GM12892 (cell line): Measurements from ENCODE around the gene TEPSIN.

Experiments used
- POLR2A ChIP-seq: IDR thresholded peaks from 2 replicates; pipeline ENCODE4 v1.6.1; 2011; ENCODE audit warnings: low read depth, low read length, control low read depth
- TAF1 ChIP-seq: IDR thresholded peaks from 2 replicates; pipeline ENCODE4 v1.6.1; 2011; ENCODE audit warnings: low read depth, mild to moderate bottlenecking, control low read depth, low read length, borderline replicate concordance

- no peak for TF ChIP-seq TAF1
- no peak for TF ChIP-seq POLR2A
Measured at GRCh38 chr17:81257533-81257932, 18.7 kb upstream of the TEPSIN start.
